Subcutaneous abdominal adipose tissue (tissue), 5 donors: ENCODE data around the gene SLC15A1.

Source experiments
- H3K27ac ChIP-seq: one replicate; pipeline ENCODE4 v1.7.0; 2013; ENCODE audit warnings: low read depth, mild to moderate bottlenecking, inconsistent platforms, low read length, moderate library complexity
- H3K27me3 ChIP-seq, 5 donors: one replicate each; pipeline ENCODE4 v1.7.0; 2013; ENCODE audit warnings: low read length in 5 of 5, inconsistent platforms in 1 of 5; ENCODE audit not compliant: control insufficient read depth in 5 of 5, insufficient read depth in 4 of 5
- H3K36me3 ChIP-seq, 5 donors: one replicate each; pipeline ENCODE4 v1.7.0; 2013; ENCODE audit warnings: low read length in 5 of 5; ENCODE audit not compliant: control insufficient read depth in 5 of 5, insufficient read depth in 5 of 5
- H3K4me1 ChIP-seq, 5 donors: one replicate each; pipeline ENCODE4 v1.7.0; 2013; ENCODE audit warnings: low read length in 5 of 5, mild to moderate bottlenecking in 3 of 5, moderate library complexity in 1 of 5; ENCODE audit not compliant: control insufficient read depth in 5 of 5, insufficient read depth in 5 of 5
- H3K4me3 ChIP-seq, 5 donors: one replicate each; pipeline ENCODE4 v1.7.0; 2013; ENCODE audit warnings: low read length in 5 of 5, low read depth in 1 of 5
- H3K9ac ChIP-seq, 5 donors: one replicate each; pipeline ENCODE4 v1.7.0; 2013; ENCODE audit warnings: low read length in 5 of 5, mild to moderate bottlenecking in 4 of 5, moderate library complexity in 3 of 5
- H3K9me3 ChIP-seq, 5 donors: one replicate each; pipeline ENCODE4 v1.7.0; 2013; ENCODE audit warnings: low read length in 5 of 5; ENCODE audit not compliant: control insufficient read depth in 5 of 5
- donor health status: healthy.
- donor health status: healthy.
- donor health status: healthy.
- donor health status: healthy.
- donor health status: healthy.

Gene SLC15A1

DNA sequence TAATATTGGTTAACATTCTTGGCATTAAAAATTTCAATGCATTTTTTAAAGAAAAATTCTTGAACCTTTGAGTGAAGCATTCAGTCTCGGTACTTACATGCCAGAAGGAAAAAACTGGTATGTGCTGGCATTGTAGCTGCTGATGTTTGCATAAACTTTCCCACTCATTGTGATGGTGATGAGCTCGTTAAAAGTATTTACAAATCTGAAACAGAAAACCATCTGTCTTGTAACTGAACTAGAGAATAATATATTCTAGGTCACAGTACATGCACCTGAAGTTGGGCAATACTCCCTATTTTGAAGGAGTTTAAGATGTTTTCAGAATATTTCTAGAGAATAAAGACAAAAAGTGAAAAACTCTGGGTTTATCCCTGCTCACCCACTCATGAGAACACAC, 64.1 kb downstream of the SLC15A1 start:
- H3K4me3 ChIP-seq = no peak overlapping the region

DNA sequence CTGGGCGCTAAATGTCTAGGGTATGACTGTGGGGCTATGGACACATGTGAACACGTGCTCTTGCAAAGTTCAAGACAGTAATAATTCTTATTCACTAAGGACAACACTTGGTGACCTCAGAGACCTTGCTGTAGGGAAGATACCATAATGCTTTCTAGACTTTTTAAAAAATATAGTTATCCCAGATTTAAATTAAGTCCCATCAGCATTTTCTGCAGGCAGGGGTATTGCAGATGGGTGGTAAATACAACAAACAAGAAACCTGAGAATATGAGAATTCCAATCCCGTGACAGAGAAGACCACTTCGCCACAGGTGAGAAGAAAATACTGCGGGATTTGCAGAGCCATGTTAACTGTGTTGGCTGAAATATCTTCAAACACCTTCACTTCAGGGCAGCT, 65.2 kb downstream of the SLC15A1 start:
- Histone ChIP-seq H3K9ac (no peak overlapping the region), H3K36me3 (no peaks in the 10 kb centered on the region), H3K27ac (no peak overlapping the region), H3K4me1 (no peaks in the 10 kb centered on the region), H3K4me3 (no peak overlapping the region), H3K27me3 (peaks cover 0 to 8% (median 4%) of the 10 kb centered on the region in 5 donors), H3K9me3 (no peaks in the 10 kb centered on the region)

More for the DNA sequence above, 64.1 kb downstream of the SLC15A1 start:
- Histone ChIP-seq H3K27me3 (peaks cover 0 to 8% (median 4%) of the 10 kb centered on the region in 5 donors), H3K27ac (no peak overlapping the region), H3K4me1 (no peaks in the 10 kb centered on the region), H3K36me3 (no peaks in the 10 kb centered on the region), H3K9me3 (no peaks in the 10 kb centered on the region), H3K9ac (no peak overlapping the region)

DNA sequence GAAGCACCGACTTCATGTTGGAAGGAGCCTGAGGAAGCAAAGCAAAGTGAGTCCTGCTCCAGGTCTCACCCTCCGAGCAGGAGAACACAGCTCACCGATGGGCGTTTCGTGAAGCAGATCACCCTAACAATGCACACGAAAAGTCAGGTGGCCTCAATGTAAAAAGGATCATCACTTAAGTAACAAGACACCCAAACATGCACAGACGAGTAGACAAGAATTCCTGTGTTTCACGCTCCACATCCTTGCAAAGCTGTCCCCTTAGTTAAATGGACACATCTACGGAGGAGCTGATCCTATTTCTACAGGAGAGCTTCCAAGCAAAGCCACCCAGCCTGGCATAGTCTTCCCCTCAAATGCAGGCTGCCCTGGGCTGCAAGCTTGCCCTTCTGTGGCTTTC, 66.2 kb downstream of the SLC15A1 start:
- no peak overlapping the region for H3K9ac ChIP-seq
- no peak overlapping the region for H3K27ac ChIP-seq
- H3K9me3 ChIP-seq = no peaks in the 10 kb centered on the region
- no peaks in the 10 kb centered on the region for H3K36me3 ChIP-seq
- peaks cover 0 to 8% (median 4%) of the 10 kb centered on the region in 5 donors for H3K27me3 ChIP-seq
- no peak overlapping the region for H3K4me3 ChIP-seq
- H3K4me1 ChIP-seq = no peaks in the 10 kb centered on the region

DNA sequence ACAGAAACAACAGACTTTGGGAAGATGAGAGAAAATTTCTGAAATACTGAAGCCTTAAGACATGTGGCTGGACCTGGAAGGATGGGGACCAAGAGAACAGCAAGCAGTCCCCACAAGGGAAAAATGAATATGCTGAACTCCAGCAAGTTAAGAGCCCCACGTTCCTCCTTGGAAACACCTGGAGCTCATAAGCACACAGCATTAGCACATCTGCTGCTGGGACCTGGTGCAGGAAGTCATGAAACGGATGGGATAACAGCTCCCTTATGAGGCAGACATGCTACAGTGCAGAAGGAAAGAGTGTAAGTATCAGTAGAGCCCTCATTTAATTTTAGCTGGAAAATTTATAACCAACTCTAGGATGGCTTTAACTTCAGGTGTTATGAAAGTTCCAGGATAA, 67.3 kb downstream of the SLC15A1 start:
- H3K4me3 ChIP-seq = no peak overlapping the region
- H3K9me3 ChIP-seq = no peaks in the 10 kb centered on the region
- H3K36me3 ChIP-seq = no peaks in the 10 kb centered on the region
- no peaks in the 10 kb centered on the region for H3K4me1 ChIP-seq
- no peak overlapping the region for H3K9ac ChIP-seq
- H3K27ac ChIP-seq = no peak overlapping the region
- peaks cover 0 to 8% (median 4%) of the 10 kb centered on the region in 5 donors for H3K27me3 ChIP-seq

DNA sequence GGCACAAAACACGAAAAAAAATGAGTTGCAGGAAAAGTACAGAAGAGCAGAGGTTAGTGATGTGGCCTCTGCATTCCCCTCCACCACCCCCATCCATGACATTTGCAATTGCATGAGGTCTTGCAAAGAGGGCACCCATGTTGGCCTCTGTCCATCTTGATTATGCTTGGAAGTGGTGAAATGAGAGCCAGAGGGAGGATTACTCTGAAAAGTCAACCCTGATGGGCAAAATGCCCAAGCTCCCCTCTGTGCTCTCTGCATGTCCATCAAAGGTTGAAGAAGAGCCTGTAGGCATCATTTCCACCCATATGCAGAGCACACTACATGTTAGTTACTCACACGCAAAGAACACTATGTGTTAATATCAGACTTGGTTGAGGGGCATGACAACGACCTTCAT, 71.4 kb downstream of the SLC15A1 start:
- Histone ChIP-seq H3K9me3 (no peaks in the 10 kb centered on the region), H3K4me3 (no peak overlapping the region), H3K9ac (no peak overlapping the region), H3K36me3 (no peaks in the 10 kb centered on the region), H3K27ac (no peak overlapping the region), H3K4me1 (no peaks in the 10 kb centered on the region), H3K27me3 (peaks cover 0 to 2% (median under 1%) of the 10 kb centered on the region in 5 donors)

DNA sequence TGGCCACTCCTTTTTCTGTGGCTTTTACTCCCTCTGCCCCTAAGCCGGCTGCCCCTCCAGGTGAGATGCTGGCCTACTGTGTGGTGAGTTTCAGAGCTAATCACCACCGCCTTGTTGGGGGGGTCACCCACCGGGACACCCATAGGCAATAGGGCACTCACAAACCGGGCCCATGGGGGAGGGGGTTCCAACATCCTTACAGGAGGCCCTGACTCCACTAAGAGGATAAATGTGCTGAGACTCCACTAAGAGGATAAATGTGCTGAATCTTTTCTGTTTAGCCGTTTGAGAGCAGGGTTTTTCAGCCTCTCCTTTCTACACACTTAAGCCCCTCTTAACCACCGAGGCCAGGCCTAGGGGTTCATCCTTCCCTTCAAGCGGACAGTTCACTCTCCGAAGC, 73.7 kb downstream of the SLC15A1 start:
- Histone ChIP-seq H3K9ac (no peak overlapping the region), H3K9me3 (no peaks in the 10 kb centered on the region), H3K27me3 (no peaks in the 10 kb centered on the region), H3K27ac (no peak overlapping the region), H3K36me3 (no peaks in the 10 kb centered on the region), H3K4me1 (peaks cover 0 to 4% (median 0%) of the 10 kb centered on the region in 5 donors), H3K4me3 (no peak overlapping the region)

DNA sequence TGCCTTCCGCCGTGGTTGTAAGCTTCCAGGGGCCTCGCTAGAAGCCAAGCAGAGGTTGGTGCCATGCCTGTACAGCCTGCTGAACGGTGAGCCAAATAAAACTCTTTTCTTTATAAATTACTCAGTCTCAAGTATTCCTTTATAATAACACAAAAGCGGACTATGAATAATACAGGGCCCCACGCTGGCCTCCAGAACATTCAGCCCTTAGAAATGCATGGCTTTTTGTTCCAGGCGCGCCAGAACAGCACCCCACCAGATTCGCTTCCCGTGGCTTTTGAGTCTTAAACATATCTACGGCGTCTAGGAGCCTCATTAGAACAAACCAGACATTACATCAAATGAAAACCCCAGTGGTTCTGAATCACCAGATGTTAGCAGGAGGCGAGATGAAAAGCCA, 75.1 kb downstream of the SLC15A1 start:
- Histone ChIP-seq H3K4me3 (no peak overlapping the region), H3K27ac (no peak overlapping the region), H3K27me3 (no peaks in the 10 kb centered on the region), H3K9me3 (no peaks in the 10 kb centered on the region), H3K4me1 (peaks cover 2 to 16% (median 8%) of the 10 kb centered on the region in 5 donors), H3K36me3 (no peaks in the 10 kb centered on the region), H3K9ac (no peak overlapping the region)

DNA sequence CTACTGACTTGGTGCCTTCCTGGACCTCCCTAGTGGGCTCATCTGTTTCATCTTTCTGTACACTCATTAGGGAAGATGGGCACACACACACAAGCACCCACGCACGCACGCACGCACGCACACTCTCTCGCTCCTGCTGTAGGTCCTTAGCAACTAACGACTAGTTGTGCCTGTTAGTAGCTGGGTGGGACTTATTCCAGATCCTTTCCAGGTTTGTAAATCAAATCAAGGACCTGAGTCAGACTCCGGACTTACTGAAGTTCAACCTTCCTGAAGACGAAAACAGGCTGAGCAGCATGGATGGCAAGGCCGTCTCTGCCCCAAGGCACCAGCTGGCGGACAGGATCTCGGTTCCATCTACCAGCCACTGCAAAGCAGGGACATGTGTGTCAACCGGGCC, 76.2 kb downstream of the SLC15A1 start:
- no peak overlapping the region for H3K4me3 ChIP-seq
- H3K27ac ChIP-seq = no peak overlapping the region
- H3K9me3 ChIP-seq = no peaks in the 10 kb centered on the region
- no peak overlapping the region for H3K9ac ChIP-seq
- no peaks in the 10 kb centered on the region for H3K27me3 ChIP-seq
- H3K36me3 ChIP-seq = no peaks in the 10 kb centered on the region
- peaks cover 2 to 16% (median 8%) of the 10 kb centered on the region in 5 donors for H3K4me1 ChIP-seq

DNA sequence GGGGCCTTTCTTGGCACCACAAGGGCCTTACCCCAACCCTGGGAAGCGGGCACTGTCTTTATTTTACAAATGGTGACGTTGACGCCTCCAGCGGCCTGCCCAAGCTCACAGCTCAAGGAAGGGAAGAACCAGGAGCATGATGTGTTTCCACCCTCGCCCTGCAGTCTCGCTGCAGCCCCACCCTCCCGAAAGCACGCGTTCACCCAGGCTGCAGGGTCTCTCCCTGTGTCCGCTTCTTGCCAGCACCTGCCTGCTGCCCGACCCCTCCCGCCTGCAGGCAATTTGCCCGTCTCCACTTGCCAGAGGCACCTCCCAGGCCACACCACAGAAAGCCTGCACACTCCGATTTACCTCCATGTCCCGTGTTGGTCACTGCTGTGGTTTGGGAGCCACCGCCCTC, 76.6 kb downstream of the SLC15A1 start:
- no peak overlapping the region for H3K27ac ChIP-seq
- H3K4me3 ChIP-seq = no peak overlapping the region
- H3K27me3 ChIP-seq = no peaks in the 10 kb centered on the region
- H3K4me1 ChIP-seq = peaks cover 2 to 16% (median 8%) of the 10 kb centered on the region in 5 donors
- H3K9me3 ChIP-seq = no peaks in the 10 kb centered on the region
- H3K9ac ChIP-seq = no peak overlapping the region
- no peaks in the 10 kb centered on the region for H3K36me3 ChIP-seq

DNA sequence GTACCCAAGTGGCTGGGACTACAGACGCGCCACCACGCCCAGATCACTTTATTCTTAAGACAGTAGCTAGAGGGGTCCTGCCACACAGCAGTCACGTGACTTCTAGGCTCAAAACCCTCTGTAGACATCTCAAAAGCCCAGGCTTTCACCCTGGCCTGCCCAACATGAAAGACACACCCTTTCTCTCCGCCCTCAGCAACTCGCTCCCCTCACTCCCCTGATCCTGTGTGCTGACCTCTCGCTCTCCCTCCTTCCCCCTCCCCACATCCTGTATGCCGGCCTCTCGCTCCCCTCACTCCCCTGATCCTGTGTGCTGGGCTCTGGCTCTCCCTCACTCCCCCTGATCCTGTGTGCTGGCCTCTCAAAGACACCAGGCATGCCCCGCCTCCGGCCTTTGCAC, 77.4 kb downstream of the SLC15A1 start:
- Histone ChIP-seq H3K4me3 (no peak overlapping the region), H3K4me1 (peaks cover 2 to 16% (median 8%) of the 10 kb centered on the region in 5 donors), H3K27ac (no peak overlapping the region), H3K9ac (no peak overlapping the region), H3K9me3 (no peaks in the 10 kb centered on the region), H3K27me3 (no peaks in the 10 kb centered on the region), H3K36me3 (no peaks in the 10 kb centered on the region)
